ENCODE data around the gene ARID1A.
"Not testable (repeated sequence)": the region's sequence is repeated elsewhere in the genome, so short reads cannot be mapped to it uniquely, and the experiment has no call there.

ARID1A gene

GRCh38 chr1:26697978-26698849, 2.4 kb downstream of the ARID1A start:
- DNase-seq (ENCODE audit: low spot score) = peak; percentile 72

GRCh38 chr1:26700711-26701110, 4.9 kb downstream of the ARID1A start:
- DNase-seq (ENCODE audit: low spot score) = no peak

GRCh38 chr1:26701266-26701994, 5.6 kb downstream of the ARID1A start:
- no peak for DNase-seq (ENCODE audit: low spot score)

- DNase-seq (ENCODE audit: low spot score) = no peak
Measured at GRCh38 chr1:26701995-26702679, 6.3 kb downstream of the ARID1A start.

- no peak for DNase-seq (ENCODE audit: low spot score)
Measured at GRCh38 chr1:26702680-26703038, 6.8 kb downstream of the ARID1A start.

GRCh38 chr1:26703478-26703877, 7.7 kb downstream of the ARID1A start:
- no peak for DNase-seq (ENCODE audit: low spot score)

GRCh38 chr1:26704629-26705028, 8.8 kb downstream of the ARID1A start:
- DNase-seq (ENCODE audit: low spot score) = no peak

GRCh38 chr1:26705227-26705626, 9.4 kb downstream of the ARID1A start:
- not testable (repeated sequence) for DNase-seq (ENCODE audit: low spot score)

- no peak for DNase-seq (ENCODE audit: low spot score)
Measured at GRCh38 chr1:26705788-26706311, 10.0 kb downstream of the ARID1A start.

- no peak for DNase-seq (ENCODE audit: low spot score)
Measured at GRCh38 chr1:26706315-26706714, 10.5 kb downstream of the ARID1A start.

- no peak for DNase-seq (ENCODE audit: low spot score)
Measured at GRCh38 chr1:26710811-26711210, 15.0 kb downstream of the ARID1A start.

GRCh38 chr1:26711777-26712176, 16.0 kb downstream of the ARID1A start:
- no peak for DNase-seq (ENCODE audit: low spot score)

- DNase-seq (ENCODE audit: low spot score) = no peak
Measured at GRCh38 chr1:26717017-26717491, 21.2 kb downstream of the ARID1A start.

- no peak for DNase-seq (ENCODE audit: low spot score)
Measured at GRCh38 chr1:26719205-26719604, 23.4 kb downstream of the ARID1A start.

- no peak for DNase-seq (ENCODE audit: low spot score)
Measured at GRCh38 chr1:26721669-26722355, 26.0 kb downstream of the ARID1A start.

GRCh38 chr1:26723013-26723991, 27.5 kb downstream of the ARID1A start:
- no peak for DNase-seq (ENCODE audit: low spot score)

GRCh38 chr1:26724118-26724517, 28.3 kb downstream of the ARID1A start:
- no peak for DNase-seq (ENCODE audit: low spot score)

- DNase-seq (ENCODE audit: low spot score) = no peak
Measured at GRCh38 chr1:26724926-26725325, 29.1 kb downstream of the ARID1A start.

- not testable (repeated sequence) for DNase-seq (ENCODE audit: low spot score)
Measured at GRCh38 chr1:26725904-26726303, 30.1 kb downstream of the ARID1A start.

- no peak for DNase-seq (ENCODE audit: low spot score)
Measured at GRCh38 chr1:26726784-26727183, 31.0 kb downstream of the ARID1A start.

GRCh38 chr1:26727476-26727875, 31.7 kb downstream of the ARID1A start:
- no peak for DNase-seq (ENCODE audit: low spot score)
